ENCODE data around the gene KIRREL3.

KIRREL3 gene

DNA sequence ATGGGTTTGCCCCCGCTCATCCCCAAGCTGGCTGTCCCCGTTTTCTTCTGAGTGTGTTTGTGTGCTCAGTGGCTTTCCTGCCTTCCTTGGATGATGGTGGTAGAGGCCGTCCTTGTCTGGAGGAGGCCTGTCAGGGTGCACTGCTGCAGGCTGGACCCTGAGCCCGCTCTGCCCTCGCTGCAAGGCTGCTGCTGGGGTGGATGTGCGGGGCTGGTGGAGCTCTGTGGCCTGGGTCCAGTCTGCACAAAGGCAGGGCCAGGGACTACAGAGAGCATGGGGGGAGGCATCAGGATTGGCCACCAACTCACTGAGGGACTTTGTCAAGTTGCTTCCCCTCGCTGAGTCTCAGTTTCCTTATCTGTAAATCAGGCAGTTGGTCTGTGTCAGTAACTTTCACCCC is 275.0 kb downstream of the KIRREL3 start:
- H3K4me3 ChIP-seq (ENCODE audit: low read depth, low read length), result no peak overlapping the region
- in situ Hi-C loops (cut with HindIII; ENCODE audit: low sequenced_read_pairs), result no loop called here
- DNase-seq (ENCODE audit: low read depth, low spot score), result no peak
- TF ChIP-seq, protein P1, sequence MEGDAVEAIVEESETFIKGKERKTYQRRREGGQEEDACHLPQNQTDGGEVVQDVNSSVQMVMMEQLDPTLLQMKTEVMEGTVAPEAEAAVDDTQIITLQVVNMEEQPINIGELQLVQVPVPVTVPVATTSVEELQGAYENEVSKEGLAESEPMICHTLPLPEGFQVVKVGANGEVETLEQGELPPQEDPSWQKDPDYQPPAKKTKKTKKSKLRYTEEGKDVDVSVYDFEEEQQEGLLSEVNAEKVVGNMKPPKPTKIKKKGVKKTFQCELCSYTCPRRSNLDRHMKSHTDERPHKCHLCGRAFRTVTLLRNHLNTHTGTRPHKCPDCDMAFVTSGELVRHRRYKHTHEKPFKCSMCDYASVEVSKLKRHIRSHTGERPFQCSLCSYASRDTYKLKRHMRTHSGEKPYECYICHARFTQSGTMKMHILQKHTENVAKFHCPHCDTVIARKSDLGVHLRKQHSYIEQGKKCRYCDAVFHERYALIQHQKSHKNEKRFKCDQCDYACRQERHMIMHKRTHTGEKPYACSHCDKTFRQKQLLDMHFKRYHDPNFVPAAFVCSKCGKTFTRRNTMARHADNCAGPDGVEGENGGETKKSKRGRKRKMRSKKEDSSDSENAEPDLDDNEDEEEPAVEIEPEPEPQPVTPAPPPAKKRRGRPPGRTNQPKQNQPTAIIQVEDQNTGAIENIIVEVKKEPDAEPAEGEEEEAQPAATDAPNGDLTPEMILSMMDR (IDR thresholded peaks at IDR 0.05; ENCODE audit: low read depth, low read length), result no peak

DNA sequence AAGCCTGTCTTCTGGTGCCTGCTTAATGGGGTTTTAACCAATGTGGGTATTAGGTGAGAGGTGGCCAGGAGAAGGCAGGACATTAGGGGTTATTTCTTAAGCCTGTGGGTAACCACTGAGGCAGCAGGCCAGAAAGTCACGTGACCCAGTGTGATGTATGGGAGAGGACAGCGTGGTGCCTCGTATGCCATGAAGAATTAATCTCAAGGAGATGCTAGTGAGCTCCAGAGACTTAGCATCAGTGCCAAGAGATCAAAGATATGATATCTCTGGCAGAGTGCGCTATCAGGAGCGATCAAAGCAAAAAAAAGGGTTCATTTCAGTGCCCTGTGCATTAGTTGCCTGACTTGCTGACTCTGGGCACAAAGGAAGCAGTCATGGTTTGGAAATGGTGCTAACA is 275.5 kb downstream of the KIRREL3 start:
- TF ChIP-seq, protein P1 (IDR thresholded peaks at IDR 0.05; ENCODE audit: low read depth, low read length), result no peak
- no peak overlapping the region for H3K4me3 ChIP-seq (ENCODE audit: low read depth, low read length)
- in situ Hi-C loops (cut with HindIII; ENCODE audit: low sequenced_read_pairs), result no loop called here
- DNase-seq (ENCODE audit: low read depth, low spot score), result no peak

DNA sequence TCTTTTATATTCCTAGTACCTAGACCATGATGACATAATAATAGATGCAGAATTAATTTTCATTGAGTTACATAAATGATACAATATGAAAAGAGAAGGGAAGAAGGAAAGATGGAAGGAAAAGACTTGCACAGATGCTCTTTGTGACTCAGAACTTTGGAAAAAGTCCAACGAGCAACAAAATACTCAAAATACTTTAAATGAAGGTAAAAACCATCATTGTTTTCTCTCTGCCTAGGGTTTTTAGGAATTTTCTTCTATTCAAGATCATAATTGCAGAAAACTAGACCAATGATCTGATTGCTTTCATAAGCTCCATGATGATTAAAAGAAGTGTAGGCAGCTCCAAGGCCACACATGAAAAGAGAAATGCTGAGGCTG is 276.9 kb downstream of the KIRREL3 start:
- TF ChIP-seq, protein P1 (IDR thresholded peaks at IDR 0.05; ENCODE audit: low read depth, low read length), result no peak
- no peak overlapping the region for H3K4me3 ChIP-seq (ENCODE audit: low read depth, low read length)
- in situ Hi-C loops (cut with HindIII; ENCODE audit: low sequenced_read_pairs), result no loop called here
- DNase-seq (ENCODE audit: low read depth, low spot score), result peak; percentile 37

DNA sequence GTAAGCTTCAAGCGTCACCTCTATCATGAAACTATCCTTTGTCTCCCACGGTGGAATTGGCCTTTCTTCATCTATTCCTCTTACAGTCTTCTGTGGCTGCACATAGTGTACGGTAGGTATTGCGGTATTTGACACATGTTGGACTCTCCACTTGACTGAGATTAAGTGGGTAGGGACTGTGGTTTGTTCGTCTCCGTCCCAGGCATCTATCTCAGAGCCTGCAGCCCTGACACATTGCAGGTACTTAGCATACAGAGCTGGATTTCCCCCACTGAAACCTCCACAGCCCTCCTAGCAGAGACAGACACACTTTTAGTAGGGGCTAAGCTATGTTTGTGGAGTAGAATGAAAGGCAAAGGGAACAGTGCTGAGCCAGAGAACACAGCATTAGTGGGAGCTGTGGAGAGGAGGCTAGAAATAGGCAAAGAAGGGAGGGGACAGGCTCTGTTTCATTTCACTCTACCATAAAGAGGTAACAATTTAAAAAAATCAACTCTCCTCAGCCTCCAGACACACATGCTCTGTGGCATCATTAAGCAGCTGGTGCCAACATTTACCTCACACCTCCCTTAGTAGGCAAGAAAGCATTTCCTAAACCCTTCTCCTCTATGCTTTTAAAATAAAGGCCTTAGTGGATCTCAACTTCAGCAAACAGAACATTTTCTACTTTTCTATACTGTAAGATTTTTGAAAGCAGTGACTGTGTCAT is 277.5 kb downstream of the KIRREL3 start:
- in situ Hi-C loops (cut with HindIII; ENCODE audit: low sequenced_read_pairs), result no loop called here
- TF ChIP-seq, protein P1 (IDR thresholded peaks at IDR 0.05; ENCODE audit: low read depth, low read length), result no peak

DNA sequence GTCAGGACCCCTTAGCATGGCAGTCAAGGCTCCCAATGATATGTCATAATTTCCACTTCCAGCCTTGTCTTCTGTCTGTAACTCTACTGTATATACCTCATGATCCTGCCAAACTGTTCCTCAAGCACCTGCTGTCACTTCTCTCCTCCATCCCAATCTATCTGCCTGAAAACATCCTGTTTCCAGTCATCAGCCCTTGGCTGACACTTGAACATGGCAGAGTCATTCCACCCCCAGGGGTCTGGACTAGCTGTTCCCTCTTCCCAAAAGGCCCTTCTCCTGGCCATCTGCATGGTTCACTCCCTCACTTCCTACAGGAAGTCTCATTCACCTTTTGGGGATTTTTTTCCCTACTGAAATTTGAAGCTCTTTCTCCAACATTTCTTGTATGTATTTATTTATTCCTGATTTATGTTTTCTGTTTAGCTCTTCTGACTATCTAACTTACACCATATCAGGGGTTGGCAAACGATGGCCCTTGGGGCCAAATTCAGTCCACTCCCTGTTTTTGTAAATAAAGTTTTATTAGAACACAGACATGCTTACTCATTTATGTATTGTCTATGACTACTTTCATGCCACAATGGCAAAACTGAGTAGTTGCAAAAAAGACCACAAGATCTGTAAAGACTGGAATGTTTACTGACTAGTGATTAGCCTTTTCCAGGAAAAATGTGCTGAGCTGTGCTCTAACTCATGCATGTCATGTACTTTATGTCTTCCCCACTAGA is 278.4 kb downstream of the KIRREL3 start:
- in situ Hi-C loops (cut with HindIII; ENCODE audit: low sequenced_read_pairs), result no loop called here
- TF ChIP-seq, protein P1 (IDR thresholded peaks at IDR 0.05; ENCODE audit: low read depth, low read length), result no peak
- DNase-seq (ENCODE audit: low read depth, low spot score), result no peak
- H3K4me3 ChIP-seq (ENCODE audit: low read depth, low read length), result no peak overlapping the region

More for the DNA sequence above, 277.5 kb downstream of the KIRREL3 start:
- no peak for DNase-seq (ENCODE audit: low read depth, low spot score)
- H3K4me3 ChIP-seq (ENCODE audit: low read depth, low read length), result no peak overlapping the region

DNA sequence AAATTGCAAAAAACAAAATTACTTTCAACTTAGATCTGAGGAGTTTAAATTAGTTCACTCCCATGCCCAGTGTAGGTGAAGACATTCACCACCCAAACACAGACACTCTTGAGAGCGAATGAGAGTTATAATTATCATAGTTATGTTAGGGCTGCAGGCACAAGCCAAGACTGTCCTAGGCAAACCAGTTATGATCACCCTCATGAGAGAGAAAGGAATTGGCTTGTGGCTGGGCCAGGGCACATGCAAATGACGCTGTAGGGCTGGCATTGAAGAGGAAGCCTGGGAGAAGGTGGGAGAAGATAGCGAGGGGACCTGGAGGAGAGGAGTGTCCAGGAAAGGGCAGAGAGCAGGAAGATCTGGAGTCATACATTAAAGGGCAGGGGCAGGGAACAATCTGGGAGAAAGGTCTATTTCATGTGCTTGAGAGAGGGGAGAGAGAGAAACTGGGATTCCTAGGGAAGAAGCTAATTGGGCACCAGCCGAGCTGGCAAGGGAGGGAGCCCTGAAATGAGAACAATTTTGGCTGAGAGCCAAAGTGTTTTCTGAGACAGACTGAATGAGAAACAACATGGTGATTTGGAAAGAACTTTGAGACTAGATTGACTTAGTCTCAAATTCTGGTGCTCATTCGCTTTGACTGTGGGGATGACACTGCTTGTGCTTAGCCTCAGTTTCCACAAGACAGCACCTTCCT is 279.9 kb downstream of the KIRREL3 start:
- no peak overlapping the region for H3K4me3 ChIP-seq (ENCODE audit: low read depth, low read length)
- no peak for DNase-seq (ENCODE audit: low read depth, low spot score)
- TF ChIP-seq, protein P1 (IDR thresholded peaks at IDR 0.05; ENCODE audit: low read depth, low read length), result no peak
- in situ Hi-C loops (cut with HindIII; ENCODE audit: low sequenced_read_pairs), result no loop called here

All from astrocyte of the spinal cord (primary cell).